GM12875 (cell line): ENCODE data around the gene MGAT4B.

Experiments
- H3K4me3 ChIP-seq: one replicate; pipeline ENCODE4 v1.5.1; 2011; ENCODE audit warnings: low read depth, low read length, control low read depth
- TF ChIP-seq, protein P1 (sequence below): IDR thresholded peaks from 2 replicates; pipeline ENCODE4 v1.5.1; 2011; ENCODE audit warnings: low read depth, mild to moderate bottlenecking, control low read depth, inconsistent platforms, low read length, moderate library complexity, borderline replicate concordance; ENCODE audit not compliant: insufficient read depth

The MGAT4B gene

GRCh38 chr5:179830818-179831468 is 24.3 kb upstream of the MGAT4B start:
- H3K4me3 ChIP-seq: no peak overlapping the region
- TF ChIP-seq, protein P1, sequence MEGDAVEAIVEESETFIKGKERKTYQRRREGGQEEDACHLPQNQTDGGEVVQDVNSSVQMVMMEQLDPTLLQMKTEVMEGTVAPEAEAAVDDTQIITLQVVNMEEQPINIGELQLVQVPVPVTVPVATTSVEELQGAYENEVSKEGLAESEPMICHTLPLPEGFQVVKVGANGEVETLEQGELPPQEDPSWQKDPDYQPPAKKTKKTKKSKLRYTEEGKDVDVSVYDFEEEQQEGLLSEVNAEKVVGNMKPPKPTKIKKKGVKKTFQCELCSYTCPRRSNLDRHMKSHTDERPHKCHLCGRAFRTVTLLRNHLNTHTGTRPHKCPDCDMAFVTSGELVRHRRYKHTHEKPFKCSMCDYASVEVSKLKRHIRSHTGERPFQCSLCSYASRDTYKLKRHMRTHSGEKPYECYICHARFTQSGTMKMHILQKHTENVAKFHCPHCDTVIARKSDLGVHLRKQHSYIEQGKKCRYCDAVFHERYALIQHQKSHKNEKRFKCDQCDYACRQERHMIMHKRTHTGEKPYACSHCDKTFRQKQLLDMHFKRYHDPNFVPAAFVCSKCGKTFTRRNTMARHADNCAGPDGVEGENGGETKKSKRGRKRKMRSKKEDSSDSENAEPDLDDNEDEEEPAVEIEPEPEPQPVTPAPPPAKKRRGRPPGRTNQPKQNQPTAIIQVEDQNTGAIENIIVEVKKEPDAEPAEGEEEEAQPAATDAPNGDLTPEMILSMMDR: no peak

DNA sequence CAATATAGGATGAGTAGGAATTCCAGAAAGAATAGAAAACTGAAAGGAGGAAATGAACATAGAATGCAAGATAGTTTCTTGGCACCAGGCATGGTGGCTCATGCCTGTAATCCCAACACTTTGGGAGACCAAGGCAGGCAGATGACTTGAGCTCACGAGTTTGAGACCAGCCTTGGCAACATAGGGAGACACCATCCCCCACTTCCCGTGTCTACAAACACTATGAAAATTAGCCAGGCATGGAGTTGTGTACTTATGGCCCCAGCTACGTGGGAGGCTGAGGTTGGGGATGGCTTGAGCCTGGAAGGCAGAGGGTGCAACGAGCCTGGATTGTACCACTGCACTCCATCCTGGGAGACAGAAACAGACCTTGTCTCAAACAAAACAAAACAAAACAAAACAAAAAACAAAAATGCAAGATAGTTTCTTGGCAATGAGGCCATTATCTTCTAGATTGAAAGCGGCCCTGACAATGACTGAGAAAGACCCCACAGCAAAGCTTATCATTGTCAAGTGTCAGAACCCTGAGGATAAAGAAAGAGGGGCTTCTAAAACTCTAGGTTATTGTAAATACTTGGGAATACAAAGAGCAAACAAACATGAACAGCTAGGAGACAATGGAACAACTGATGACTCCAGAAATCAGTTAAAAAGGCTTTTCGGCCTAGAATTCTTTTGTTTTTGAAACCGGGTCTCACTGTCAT is 23.2 kb upstream of the MGAT4B start:
- no peak overlapping the region for H3K4me3 ChIP-seq
- TF ChIP-seq, protein P1: no peak

DNA sequence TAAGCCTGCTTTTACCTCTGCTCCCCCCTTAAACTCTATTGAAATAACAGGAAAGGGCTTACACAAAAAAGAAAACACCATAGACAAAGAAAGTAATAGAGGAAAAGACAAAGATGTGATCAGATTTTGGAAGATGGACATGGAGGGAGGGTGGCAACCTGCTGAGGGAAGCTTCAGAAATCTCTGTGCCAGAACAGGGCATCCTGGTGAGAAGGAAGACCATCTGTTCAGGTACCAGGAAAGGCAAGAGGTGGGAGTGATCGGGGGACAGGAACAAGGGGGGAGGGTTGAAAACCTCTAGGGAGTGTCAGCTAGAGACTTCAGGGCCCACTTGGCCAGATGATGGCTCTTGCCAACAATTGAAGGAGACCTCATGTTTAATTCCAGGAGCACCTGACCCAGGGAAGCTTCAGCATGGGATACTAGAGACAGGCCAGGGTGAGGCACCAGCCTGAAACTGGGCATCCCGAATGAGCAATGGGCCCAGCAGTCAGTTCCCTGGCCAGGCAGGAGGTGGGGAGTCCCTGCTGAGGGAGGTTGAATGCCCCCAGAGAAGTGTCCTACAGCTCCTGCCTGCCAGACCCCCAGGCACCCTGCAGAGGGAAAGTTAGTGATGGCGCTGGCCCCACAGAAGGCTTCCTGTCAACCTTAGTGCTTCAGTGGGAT is 22.2 kb upstream of the MGAT4B start:
- TF ChIP-seq, protein P1: no peak
- no peak overlapping the region for H3K4me3 ChIP-seq

GRCh38 chr5:179827680-179828079 is 21.0 kb upstream of the MGAT4B start:
- TF ChIP-seq, protein P1: no peak
- H3K4me3 ChIP-seq: no peak overlapping the region

DNA sequence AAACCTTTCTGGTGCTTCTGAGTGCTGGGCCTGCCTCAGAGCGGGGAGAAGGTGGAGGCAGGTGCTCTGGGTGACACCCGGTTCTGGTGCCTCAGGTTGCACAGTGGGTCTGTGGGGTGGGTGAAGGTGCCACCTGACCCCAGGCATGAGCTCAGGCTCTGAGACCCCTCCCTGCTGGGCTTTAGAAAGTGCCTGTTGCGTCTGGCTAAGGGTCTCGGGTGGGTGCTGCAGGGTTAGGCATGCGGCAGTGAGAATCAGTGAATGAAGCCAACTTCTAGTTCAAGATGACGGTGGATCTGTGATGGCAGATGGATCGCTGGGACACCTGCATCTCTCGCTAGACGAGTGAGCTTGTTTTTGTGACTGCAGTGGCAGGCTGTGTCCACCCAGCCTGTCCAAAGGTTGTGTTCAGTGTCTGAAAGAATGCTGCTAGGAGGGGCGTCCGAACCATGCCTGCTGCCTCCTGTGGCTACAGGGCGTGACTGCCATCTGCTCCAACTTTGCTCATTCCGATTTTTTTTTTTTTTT is 19.1 kb upstream of the MGAT4B start:
- TF ChIP-seq, protein P1: no peak
- no peak overlapping the region for H3K4me3 ChIP-seq

- no peak overlapping the region for H3K4me3 ChIP-seq
- TF ChIP-seq, protein P1: no peak
These were observed 18.1 kb upstream of the MGAT4B start for GRCh38 chr5:179824745-179825112.
